ENCODE results near the gene PPARD. TPM values are rescaled to one million over a fixed set of nuclear protein-coding genes. Genes with fewer than 3 reads are reported as not detected.

PPARD gene
- total and polyA plus RNA-seq, 2 of the 13 experiments (the other 11 are each of a cell fraction or from before 2014, with no cell fraction given): 6.1 to 13.3 TPM

GRCh38 chr6:35428421-35429149, 86.2 kb downstream of the PPARD start (continued):
- peak; percentile 50 for TF ChIP-seq YY1 (IDR thresholded peaks at IDR 0.05; ENCODE audit: insufficient read depth, insufficient replicate concordance, low read depth, low read length)
- TF ChIP-seq KLF12 (CRISPR knock-in tag; IDR thresholded peaks at IDR 0.05; ENCODE audit: borderline replicate concordance): no peak
- TF ChIP-seq REXO4 (CRISPR knock-in tag; IDR thresholded peaks at IDR 0.05; ENCODE audit: borderline replicate concordance): no peak
- no peak for TF ChIP-seq HOXA9 (CRISPR knock-in tag; IDR thresholded peaks at IDR 0.05; ENCODE audit: borderline replicate concordance)
- peak; percentile 50; the same call in 1 of the 2 replicates for TF ChIP-seq CBX5 (CRISPR knock-in tag; IDR thresholded peaks at IDR 0.05; ENCODE audit: borderline replicate concordance)
- no peak for TF ChIP-seq ADNP (CRISPR knock-in tag; IDR thresholded peaks at IDR 0.05)
- TF ChIP-seq ZNF703 (CRISPR knock-in tag; IDR thresholded peaks at IDR 0.05; ENCODE audit: borderline replicate concordance): no peak
- no peak for TF ChIP-seq NKX3-1 (CRISPR knock-in tag; IDR thresholded peaks at IDR 0.05)
- no peak for TF ChIP-seq CBFB (CRISPR knock-in tag; IDR thresholded peaks at IDR 0.05)
- TF ChIP-seq MAZ (IDR thresholded peaks at IDR 0.05; ENCODE audit: borderline replicate concordance, low read depth, low read length): peak; percentile 35; the same call in 1 of the 2 replicates
- no peak for TF ChIP-seq MAZ (CRISPR knock-in tag; IDR thresholded peaks at IDR 0.05; ENCODE audit: low read depth)
- TF ChIP-seq ZNF138 (CRISPR knock-in tag; IDR thresholded peaks at IDR 0.05; ENCODE audit: low read depth): no peak
- TF ChIP-seq ZNF790 (CRISPR knock-in tag; IDR thresholded peaks at IDR 0.05; ENCODE audit: borderline replicate concordance): no peak
- 0 out of 2 replicates have a peak, but pooled peaks have one; percentile 30 for TF ChIP-seq ZNF841 (CRISPR knock-in tag; IDR thresholded peaks at IDR 0.05; ENCODE audit: borderline replicate concordance)
- TF ChIP-seq THAP11 (CRISPR knock-in tag; IDR thresholded peaks at IDR 0.05): peak; percentile 33; the same call in 1 of the 2 replicates
- TF ChIP-seq ZKSCAN8 (CRISPR knock-in tag; IDR thresholded peaks at IDR 0.05; ENCODE audit: borderline replicate concordance): no peak
- no peak for TF ChIP-seq TCF7L2 (IDR thresholded peaks at IDR 0.05; ENCODE audit: low read depth, low read length)
- peak; percentile 49; the same call in 1 of the 2 replicates for TF ChIP-seq GMEB1 (CRISPR knock-in tag; IDR thresholded peaks at IDR 0.05; ENCODE audit: borderline replicate concordance)
- 0 out of 2 replicates have a peak, but pooled peaks have one; percentile 18 for TF ChIP-seq TOPORS (CRISPR knock-in tag; IDR thresholded peaks at IDR 0.05)
- TF ChIP-seq TCF7 (IDR thresholded peaks at IDR 0.05; ENCODE audit: low read depth): peak; percentile 40; the same call in 1 of the 2 replicates
- no peak for TF ChIP-seq ZBTB37 (CRISPR knock-in tag; IDR thresholded peaks at IDR 0.05)
- TF ChIP-seq CHD2 (IDR thresholded peaks at IDR 0.05; ENCODE audit: low read depth, low read length): 0 out of 2 replicates have a peak, but pooled peaks have one; percentile 3
- no peak for TF ChIP-seq RAD21 (CRISPR knock-in tag; IDR thresholded peaks at IDR 0.05)
- TF ChIP-seq ZNF766 (CRISPR knock-in tag; IDR thresholded peaks at IDR 0.05; ENCODE audit: borderline replicate concordance): no peak
- 0 out of 2 replicates have a peak, but pooled peaks have one; percentile 64 for TF ChIP-seq ARHGAP35 (CRISPR knock-in tag; IDR thresholded peaks at IDR 0.05; ENCODE audit: borderline replicate concordance)
- 0 out of 2 replicates have a peak, but pooled peaks have one; percentile 35 for TF ChIP-seq ZBTB33 (CRISPR knock-in tag; IDR thresholded peaks at IDR 0.05)

All from HepG2 (cell line).